HepG2 (cell line): Measurements from ENCODE around the gene ATP1A2. TPM values are rescaled to one million over a fixed set of nuclear protein-coding genes. Genes with fewer than 3 reads are reported as not detected.

Experiments used
- ATAC-seq: fragments of 200-7000 bp; cut with Tn5 transposase; 3 replicates; pipeline ENCODE4 v1.9.1; 2020; ENCODE audit warnings: mild to moderate bottlenecking, moderate library complexity
- BruUV-seq: library from RNA; stranded (reverse); fragments of 400-500 nt; replicated peaks from 2 replicates; lab custom pipeline; 2021; lab: Mats Ljungman, UMichigan
- CTCF ChIA-PET: fragments of 300-600 bp; formaldehyde crosslinking; extraction: SDS; loops from one replicate; lab custom pipeline; 2021; ENCODE audit warnings: low total read pairs, inconsistent platforms, low intra/inter-chr PET ratio; lab: Yijun Ruan, JAX
- POLR2A ChIA-PET: fragments of 350-600 bp; sonication (Branson Sonifier 250); formaldehyde crosslinking; loops from one replicate; lab custom pipeline; 2020; ENCODE audit warnings: antibody characterized with exemption, inconsistent platforms; lab: Yijun Ruan, JAX
- DNase-seq: peaks from one replicate; pipeline ENCODE4 v3.0.0-alpha.2; 2015; ENCODE audit warnings: low spot score
- FAIRE-seq: peaks from 3 replicates; lab custom pipeline; 2011; peaks lifted over from hg19 to GRCh38; lab: Jason Lieb, UNC
- H2AFZ ChIP-seq: one replicate; pipeline ENCODE4 v1.6.1; 2011; ENCODE audit warnings: low read length, inconsistent platforms
- H3K27ac ChIP-seq: fragments of 300-600 bp; 3 replicates; pipeline ENCODE4 v1.8.0; 2011; ENCODE audit warnings: mixed run types, mild to moderate bottlenecking, mixed read lengths, low read length, inconsistent platforms; ENCODE audit not compliant: insufficient read depth; ENCODE audit errors: extremely low read length
- H3K27me3 ChIP-seq, 2 experiments: fragments of 200-600 bp in 1 of 2; 2 replicates in 1 of 2; 3 replicates in 1 of 2; pipeline versions ENCODE4 v1.6.0 to v1.8.0; 2011; ENCODE audit warnings: low read length in 2 of 2, mild to moderate bottlenecking in 2 of 2, moderate library complexity in 2 of 2, inconsistent platforms in 1 of 2; ENCODE audit not compliant: insufficient read depth in 2 of 2, control insufficient read depth in 1 of 2
- H3K36me3 ChIP-seq, 2 experiments: fragments of 200-600 bp in 1 of 2; replicated peaks in 1 of 2; 2 replicates in 1 of 2; 3 replicates in 1 of 2; pipeline versions ENCODE4 v1.5.1 to v1.8.0; 2011; ENCODE audit warnings: low read length in 2 of 2, inconsistent platforms in 1 of 2; ENCODE audit not compliant: insufficient read depth in 2 of 2, control insufficient read depth in 1 of 2
- H3K4me1 ChIP-seq: 2 replicates; pipeline ENCODE4 v1.5.1; 2012; ENCODE audit warnings: low read length, inconsistent platforms; ENCODE audit not compliant: insufficient read depth
- H3K4me2 ChIP-seq: 2 replicates; pipeline ENCODE4 v1.6.0; 2011; ENCODE audit warnings: low read depth, low read length, inconsistent platforms
- H3K4me3 ChIP-seq, 3 experiments: fragments of 200-600 bp in 1 of 3; sonication (generic), shearing (Covaris generic) in 1 of 3; replicated peaks in 1 of 3; 2 replicates each; pipeline ENCODE4 v1.5.1; 2011 to 2016; ENCODE audit warnings: low read length in 3 of 3, inconsistent platforms in 2 of 3, low read depth in 2 of 3, mild to moderate bottlenecking in 2 of 3, control low read depth in 1 of 3, mixed read lengths in 1 of 3; ENCODE audit not compliant: insufficient read depth in 1 of 3
- H3K79me2 ChIP-seq: one replicate; pipeline ENCODE4 v1.6.1; 2011; ENCODE audit warnings: low read length, inconsistent platforms; ENCODE audit not compliant: insufficient read depth
- H3K9ac ChIP-seq: 2 replicates; pipeline ENCODE4 v1.6.0; 2011; ENCODE audit warnings: mild to moderate bottlenecking, low read depth, low read length, inconsistent platforms; ENCODE audit not compliant: insufficient read depth
- H3K9me3 ChIP-seq: 2 replicates; pipeline ENCODE4 v1.5.1; 2012; ENCODE audit warnings: mild to moderate bottlenecking, low read length
- H4K20me1 ChIP-seq: 2 replicates; pipeline ENCODE4 v1.6.0; 2011; ENCODE audit warnings: inconsistent platforms, mild to moderate bottlenecking, low read length, moderate library complexity; ENCODE audit not compliant: insufficient read depth
- CBX2 ChIP-seq, 2 experiments: fragments of 200-600 bp in 1 of 2; sonication (generic); formaldehyde crosslinking in 1 of 2; IDR thresholded peaks; 2 replicates each; pipeline versions ENCODE4 v1.7.0 to v1.8.1; 2018 to 2022; ENCODE audit warnings: low read depth in 2 of 2, low read length in 1 of 2, mild to moderate bottlenecking in 1 of 2, missing genetic modification reagents in 1 of 2
- CENPX ChIP-seq: sonication (generic); formaldehyde crosslinking; IDR thresholded peaks from 2 replicates; pipeline ENCODE4 v1.9.0; 2021; ENCODE audit warnings: mild to moderate bottlenecking, missing genetic modification reagents, moderate library complexity
- HOXA7 ChIP-seq: sonication (generic); formaldehyde crosslinking; IDR thresholded peaks from 2 replicates; pipeline ENCODE4 v1.8.1; 2022; ENCODE audit warnings: mild to moderate bottlenecking, missing genetic modification reagents, moderate library complexity
- IRF9 ChIP-seq: sonication (generic); formaldehyde crosslinking; IDR thresholded peaks from 2 replicates; pipeline ENCODE4 v1.8.0; 2022; ENCODE audit warnings: missing genetic modification reagents, mild to moderate bottlenecking, borderline replicate concordance
- MATR3 ChIP-seq: sonication (generic); formaldehyde crosslinking; IDR thresholded peaks from 2 replicates; pipeline ENCODE4 v1.4.0; 2020; ENCODE audit warnings: missing genetic modification reagents
- NBN ChIP-seq: fragments of 450-650 bp; conservative IDR thresholded peaks from 2 replicates; pipeline ENCODE4 v1.6.1; 2017
- PLSCR1 ChIP-seq: sonication (generic); formaldehyde crosslinking; IDR thresholded peaks from 2 replicates; pipeline ENCODE4 v1.5.0; 2020; ENCODE audit warnings: missing genetic modification reagents, mild to moderate bottlenecking, borderline replicate concordance
- POGZ ChIP-seq: sonication (generic); formaldehyde crosslinking; IDR thresholded peaks from 2 replicates; pipeline ENCODE4 v1.4.0; 2020; ENCODE audit warnings: mild to moderate bottlenecking, missing genetic modification reagents
- TAF15 ChIP-seq: fragments of 200-400 bp; formaldehyde crosslinking; IDR thresholded peaks from one replicate; pipeline ENCODE4 v1.6.1; 2018; ENCODE audit warnings: mild to moderate bottlenecking, low read depth, low read length; ENCODE audit not compliant: poor library complexity, severe bottlenecking
- TEF ChIP-seq: sonication (generic); formaldehyde crosslinking; IDR thresholded peaks from 2 replicates; pipeline ENCODE4 v1.5.0; 2020; ENCODE audit warnings: missing genetic modification reagents
- ZNF605 ChIP-seq: sonication (generic); formaldehyde crosslinking; IDR thresholded peaks from 2 replicates; pipeline ENCODE4 v1.8.0; 2022; ENCODE audit warnings: mild to moderate bottlenecking, missing genetic modification reagents
- ZNF652 ChIP-seq: IDR thresholded peaks from 2 replicates; pipeline ENCODE4 v1.6.1; 2016; ENCODE audit warnings: low read depth, borderline replicate concordance
- ZNF781 ChIP-seq: sonication (generic); formaldehyde crosslinking; IDR thresholded peaks from 2 replicates; pipeline ENCODE4 v1.5.1; 2020; ENCODE audit warnings: borderline replicate concordance, mild to moderate bottlenecking, missing genetic modification reagents; ENCODE audit errors: not compliant biosample characterization
- WGBS: methylation state at CpG from one replicate; pipeline ENCODE4 v1.1.6; 2017; ENCODE audit warnings: low lambda C conversion rate; 5-methylcytosine and 5-hydroxymethylcytosine counted together
- in situ Hi-C: cut with HindIII; loops from 2 replicates; pipeline ENCODE4 v1.10.0; 2017; ENCODE audit warnings: low pct_unique_long_range_greater_than_20kb; ENCODE audit not compliant: extremely low pct_ligation_motif_present
- intact Hi-C: fragments of 100-400 bp; cut with micrococcal nuclease; formaldehyde crosslinking; loops from one replicate; pipeline ENCODE4 v1.10.0; 2022; ENCODE audit not compliant: unreplicated experiment
- polyA plus RNA-seq, 8 experiments: library from polyadenylated mRNA; depleted of rRNA in 3 of 8; stranded (reverse) in 7 of 8; unstranded in 1 of 8; fragments of >200 nt; fragmentation: Illumina TruSeq in 4 of 8; extraction: Trizol in 4 of 8; gene quantifications; 2 replicates each; pipeline versions ENCODE4 v1.2.1 to v1.2.3, GENCODE V29; 2011 to 2016; ENCODE audit warnings: low read depth in 4 of 8, missing spikeins in 1 of 8, mixed read lengths in 1 of 8; ENCODE audit not compliant: insufficient read depth in 1 of 8
- total RNA-seq, 5 experiments: library from RNA; depleted of rRNA; stranded (reverse); fragments of >200 nt; fragmentation: Illumina TruSeq; extraction: Trizol; gene quantifications; 2 replicates each; pipeline ENCODE4 v1.2.3, GENCODE V29; 2016; ENCODE audit warnings: low read depth in 1 of 5

Gene ATP1A2
- total and polyA plus RNA-seq, 2 of the 13 experiments (the other 11 are each of a cell fraction or from before 2014, with no cell fraction given), result 0.16 TPM; not detected in 1

- Histone ChIP-seq H3K4me1 (peaks cover 8% of the 10 kb centered on the region), H3K4me2 (no peak overlapping the region), H3K36me3 (no peaks in the 10 kb centered on the region), H3K79me2 (no peaks in the 10 kb centered on the region), H3K9me3 (no peaks in the 10 kb centered on the region), H3K9ac (no peak overlapping the region), H2AFZ (no peak overlapping the region), H3K27ac (no peak overlapping the region), H3K4me3 (no peak overlapping the region), H4K20me1 (no peaks in the 10 kb centered on the region), H3K27me3 (no peaks in the 10 kb centered on the region)
- ChIA-PET POLR2A (no interaction called here), CTCF (no interaction called here)
- ATAC-seq, result no peak
- intact Hi-C loops, result no loop called here
- 84% methylated on average over 5 of the region's 5 CpGs for WGBS
- DNase-seq, result no peak
- BruUV-seq, result no TSS peak
- FAIRE-seq, result no peak
- in situ Hi-C loops, result no loop called here
- TF ChIP-seq MATR3 (CRISPR knock-in tag) (no peak), ZNF605 (CRISPR knock-in tag) (no peak), IRF9 (CRISPR knock-in tag) (no peak), ZNF781 (CRISPR knock-in tag) (no peak), TEF (no peak), PLSCR1 (CRISPR knock-in tag) (no peak), CBX2 (IDR thresholded peaks at IDR 0.05; ENCODE audit: low read depth, low read length) (no peak), CBX2 (CRISPR knock-in tag; IDR thresholded peaks at IDR 0.05; ENCODE audit: low read depth) (no peak), POGZ (CRISPR knock-in tag) (no peak), TAF15 (no peak), CENPX (CRISPR knock-in tag) (no peak), ZNF652 (CRISPR knock-in tag) (no peak), HOXA7 (no peak), NBN (no peak)
Observed at GRCh38 chr1:160136926-160137200, 21.3 kb downstream of the ATP1A2 start.
